Adrenal gland (tissue), 12 donors: ENCODE results near the gene LCE1E. TPM values are rescaled to one million over a fixed set of nuclear protein-coding genes. Genes with fewer than 3 reads are reported as not detected.

Experiments used
- DNase-seq, 7 donors: peaks; one replicate each; pipeline ENCODE4 v3.0.0-alpha.2; 2019 to 2020
- H3K27ac ChIP-seq, 5 donors: fragments of 200-600 bp; sonication (generic) in 4 of 5; 1 replicate in 3 of 5; 2 replicates in 2 of 5; pipeline versions ENCODE4 v1.5.1 to v1.8.0; 2016 to 2020; ENCODE audit warnings: mild to moderate bottlenecking in 1 of 5
- H3K27me3 ChIP-seq: fragments of 200-600 bp; 2 replicates; pipeline ENCODE4 v1.8.0; 2021
- H3K36me3 ChIP-seq, 2 donors: fragments of 200-600 bp; replicated peaks in 1 of 2; 1 replicate in 1 of 2; 2 replicates in 1 of 2; pipeline versions ENCODE4 v1.5.1 to v1.8.0; 2018 to 2022
- H3K4me1 ChIP-seq, 2 donors: fragments of 200-600 bp; replicated peaks in 1 of 2; 1 replicate in 1 of 2; 2 replicates in 1 of 2; pipeline versions ENCODE4 v1.5.1 to v1.8.0; 2018 to 2021
- H3K4me3 ChIP-seq, 4 donors: fragments of 200-600 bp; sonication (generic) in 3 of 4; one replicate each; pipeline ENCODE4 v1.5.1; 2016 to 2018
- H3K9me3 ChIP-seq, 3 donors: fragments of 200-600 bp; sonication (generic) in 1 of 3; replicated peaks in 1 of 3; 1 replicate in 2 of 3; 2 replicates in 1 of 3; pipeline versions ENCODE4 v1.5.1 to v1.8.0; 2016 to 2021
- POLR2A ChIP-seq, 2 donors: fragments of 450-650 bp; IDR thresholded peaks; one replicate each; pipeline ENCODE4 v1.6.1; 2017; ENCODE audit warnings: antibody characterized with exemption in 2 of 2, mild to moderate bottlenecking in 2 of 2, moderate library complexity in 1 of 2
- WGBS, 4 donors: extraction: QIAGEN DNeasy Blood & Tissue Kit in 2 of 4; methylation state at CpG; one replicate each; pipeline versions ENCODE4 v1.1.5 to v1.1.7; 2013 to 2017; 5-methylcytosine and 5-hydroxymethylcytosine counted together
- intact Hi-C, 2 donors: fragments of 100-400 bp; cut with DNase I; formaldehyde crosslinking; loops; one replicate each; pipeline versions ENCODE4 v1.14.1 to v1.15.0; 2022 to 2023
- polyA plus RNA-seq, 3 donors: library from polyadenylated mRNA; stranded (reverse); fragments of 200-250 nt in 2 of 3; fragments of 350-450 nt in 1 of 3; fragmentation: Illumina TruSeq in 1 of 3; extraction: RNeasy Lipid Tissue Mini Kit (QIAGEN cat#74804) in 1 of 3; gene quantifications; one replicate each; pipeline ENCODE4 v1.2.3, GENCODE V29; 2013 to 2014
- total RNA-seq, 9 donors: library from RNA; depleted of rRNA in 4 of 9; stranded (reverse); fragments of >200 nt in 4 of 9; fragments of 120-200 nt in 1 of 9; fragmentation: NEBNext Ultra II Directional in 1 of 9; extraction: Animal tissue kit (Norgen Biotek cat#: 25700) in 1 of 9; gene quantifications; one replicate each; pipeline versions ENCODE4 v1.1.0 to v1.2.4, GENCODE V29; 2013 to 2023
- TF ChIP-seq, protein P1 (sequence below), 6 experiments: fragments of 450-650 bp in 4 of 6; fragments of 200-600 bp in 2 of 6; sonication (generic) in 1 of 6; IDR thresholded peaks; 1 replicate in 5 of 6; 2 replicates in 1 of 6; pipeline versions ENCODE4 v1.5.1 to v1.8.0; 2016 to 2021; ENCODE audit warnings: antibody characterized with exemption in 6 of 6, mild to moderate bottlenecking in 2 of 6, moderate library complexity in 1 of 6
- donor health status: healthy with polysubstance abuse.
- donor health status: Bipolar disorder and iron deficiency.
- donor health status: DM: yes; HTN: yes; CAD: no.
- donor health status: DM: no; HTN: no; CAD: no.
- donor health status: DM: no; HTN: no; CAD: no.
- donor health status: DM: yes; HTN: yes; CAD: no.

LCE1E gene
- total and polyA plus RNA-seq, 12 donors, result not detected

DNA sequence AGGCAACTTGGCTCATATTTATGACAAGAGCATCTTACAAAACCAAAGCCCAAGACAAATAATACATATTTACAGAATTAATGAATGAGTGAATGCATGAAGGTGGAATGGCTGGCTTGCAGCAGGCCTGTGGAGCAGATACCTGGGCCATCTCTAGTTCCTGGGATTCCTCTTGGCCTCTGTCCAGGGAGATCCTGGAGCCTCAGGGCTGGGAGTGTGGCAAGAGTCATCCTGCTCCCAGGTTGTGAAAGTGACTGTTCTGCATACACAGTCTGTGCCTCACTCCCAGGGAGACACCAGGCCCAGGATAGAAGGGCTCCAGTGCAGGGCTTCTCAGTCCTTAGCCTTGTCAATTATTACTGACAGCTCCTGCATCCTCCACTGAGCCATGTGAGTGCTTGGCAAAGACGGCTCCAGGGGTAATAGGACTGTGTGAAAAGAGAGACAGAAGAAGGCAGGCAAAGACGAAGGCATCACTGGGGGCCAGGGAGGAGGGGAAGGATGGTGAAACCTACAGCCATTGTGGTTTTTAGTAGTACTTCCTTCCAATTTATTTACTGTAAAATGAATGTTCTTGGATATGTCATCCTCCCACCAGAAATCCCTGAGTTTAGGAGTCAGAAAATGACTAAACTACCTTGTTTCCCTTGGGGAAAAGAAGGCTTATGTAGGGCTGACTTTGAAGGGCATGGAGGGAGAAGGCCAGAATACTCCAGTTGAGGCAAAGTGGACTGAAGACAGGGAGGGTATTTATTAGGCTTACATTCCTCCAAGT is 42.5 kb upstream of the LCE1E start:
- TF ChIP-seq POLR2A (IDR thresholded peaks at IDR 0.05), result no peak
- TF ChIP-seq, protein P1, sequence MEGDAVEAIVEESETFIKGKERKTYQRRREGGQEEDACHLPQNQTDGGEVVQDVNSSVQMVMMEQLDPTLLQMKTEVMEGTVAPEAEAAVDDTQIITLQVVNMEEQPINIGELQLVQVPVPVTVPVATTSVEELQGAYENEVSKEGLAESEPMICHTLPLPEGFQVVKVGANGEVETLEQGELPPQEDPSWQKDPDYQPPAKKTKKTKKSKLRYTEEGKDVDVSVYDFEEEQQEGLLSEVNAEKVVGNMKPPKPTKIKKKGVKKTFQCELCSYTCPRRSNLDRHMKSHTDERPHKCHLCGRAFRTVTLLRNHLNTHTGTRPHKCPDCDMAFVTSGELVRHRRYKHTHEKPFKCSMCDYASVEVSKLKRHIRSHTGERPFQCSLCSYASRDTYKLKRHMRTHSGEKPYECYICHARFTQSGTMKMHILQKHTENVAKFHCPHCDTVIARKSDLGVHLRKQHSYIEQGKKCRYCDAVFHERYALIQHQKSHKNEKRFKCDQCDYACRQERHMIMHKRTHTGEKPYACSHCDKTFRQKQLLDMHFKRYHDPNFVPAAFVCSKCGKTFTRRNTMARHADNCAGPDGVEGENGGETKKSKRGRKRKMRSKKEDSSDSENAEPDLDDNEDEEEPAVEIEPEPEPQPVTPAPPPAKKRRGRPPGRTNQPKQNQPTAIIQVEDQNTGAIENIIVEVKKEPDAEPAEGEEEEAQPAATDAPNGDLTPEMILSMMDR (IDR thresholded peaks at IDR 0.05), result no peak

DNA sequence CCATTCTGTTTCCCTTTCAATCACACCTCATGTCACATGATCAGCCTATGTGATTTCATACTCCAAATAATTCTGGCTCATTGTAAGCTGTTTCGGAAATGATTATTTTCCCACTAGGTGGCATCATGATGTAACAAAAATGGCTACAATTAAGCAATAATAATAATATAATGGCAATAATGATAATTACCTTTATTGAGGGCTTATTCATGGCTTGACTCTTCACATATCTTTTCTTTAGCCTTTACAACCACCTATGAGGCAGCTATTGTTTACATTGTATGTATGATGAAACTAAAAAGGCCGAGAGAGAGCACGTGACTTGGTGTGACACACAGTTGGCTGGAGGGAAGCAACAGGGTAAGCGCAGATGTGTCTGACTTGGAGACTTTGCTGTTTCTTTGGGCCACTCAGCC is 40.8 kb upstream of the LCE1E start:
- DNase-seq, result no peak
- Histone ChIP-seq H3K4me1 (no peaks in the 10 kb centered on the region), H3K27me3 (peaks cover 3% of the 10 kb centered on the region), H3K36me3 (no peaks in the 10 kb centered on the region), H3K9me3 (no peaks in the 10 kb centered on the region), H3K4me3 (no peak overlapping the region), H3K27ac (no peak overlapping the region)
- intact Hi-C loops, result no loop called here
- TF ChIP-seq POLR2A (IDR thresholded peaks at IDR 0.05), result no peak
- TF ChIP-seq, protein P1 (IDR thresholded peaks at IDR 0.05), result no peak
- WGBS, 4 donors, result 65 to 83% (median 74%) methylated on average over 4 of the region's 4 CpGs

More for the DNA sequence above, 42.5 kb upstream of the LCE1E start:
- no peak overlapping the region for H3K4me3 ChIP-seq
- no peaks in the 10 kb centered on the region for H3K27me3 ChIP-seq
- no peaks in the 10 kb centered on the region for H3K9me3 ChIP-seq
- intact Hi-C loops, result no loop called here
- WGBS, 4 donors, result 51 to 87% (median 66%) methylated on average over 2 of the region's 2 CpGs
- H3K36me3 ChIP-seq, result no peaks in the 10 kb centered on the region
- H3K27ac ChIP-seq, result no peak overlapping the region
- DNase-seq, result no peak
- H3K4me1 ChIP-seq, result no peaks in the 10 kb centered on the region

DNA sequence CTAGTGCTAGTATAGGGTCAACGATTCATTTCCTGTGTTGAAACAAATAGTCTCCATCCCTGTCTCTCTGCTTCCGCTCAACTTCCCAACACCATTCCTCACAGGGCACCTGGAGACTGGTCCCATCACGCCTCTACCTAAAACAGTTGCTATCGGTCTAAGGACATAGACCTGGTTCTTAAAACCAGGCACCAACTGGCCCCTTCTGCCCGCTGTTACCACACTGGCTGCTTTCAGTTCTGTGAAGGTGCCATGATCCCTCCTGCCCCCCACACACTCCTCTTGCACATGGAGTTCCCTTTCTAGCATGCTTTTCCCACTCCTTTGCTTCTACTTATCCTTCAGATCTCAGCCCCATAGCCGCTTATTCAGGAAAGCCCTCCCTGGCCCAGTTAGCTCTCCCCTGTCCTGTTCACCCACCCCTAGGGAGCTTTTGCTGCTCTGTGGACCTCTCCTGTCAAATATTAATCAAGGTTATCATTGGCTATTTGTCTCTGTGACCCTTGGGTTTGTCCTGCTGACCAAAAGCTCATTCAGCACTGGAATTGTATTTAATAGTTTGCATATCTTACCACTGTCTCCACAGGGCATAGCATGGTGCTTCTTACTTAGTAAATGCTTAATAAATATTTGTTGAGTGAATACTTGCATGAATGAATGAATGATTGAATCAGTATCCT is 40.2 kb upstream of the LCE1E start:
- peaks cover 3% of the 10 kb centered on the region for H3K27me3 ChIP-seq
- DNase-seq, result no peak

DNA sequence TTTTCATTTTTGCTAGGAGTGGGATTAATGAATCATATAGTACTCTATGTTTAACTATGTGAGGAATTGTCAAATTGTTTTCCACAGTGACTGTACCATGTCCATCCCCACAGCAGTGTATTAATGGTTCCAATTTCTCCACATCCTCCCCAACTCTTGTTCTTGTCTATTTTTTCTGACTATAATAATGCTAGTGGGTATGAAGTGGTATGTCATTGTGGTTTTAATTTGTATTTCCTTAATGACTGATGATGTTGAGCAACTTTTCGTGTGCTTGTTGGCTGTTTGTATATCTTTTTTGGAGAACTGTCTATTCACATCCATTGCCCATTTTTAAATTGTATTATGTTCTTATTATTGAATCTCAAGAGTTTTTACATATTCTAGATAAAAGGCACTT is 38.2 kb upstream of the LCE1E start:
- TF ChIP-seq, protein P1 (IDR thresholded peaks at IDR 0.05), result no peak
- no peak for TF ChIP-seq POLR2A (IDR thresholded peaks at IDR 0.05)
- Histone ChIP-seq H3K27ac (no peak overlapping the region), H3K27me3 (peaks cover 3% of the 10 kb centered on the region), H3K9me3 (no peaks in the 10 kb centered on the region), H3K4me3 (no peak overlapping the region), H3K36me3 (no peaks in the 10 kb centered on the region), H3K4me1 (no peaks in the 10 kb centered on the region)
- DNase-seq, result no peak
- intact Hi-C loops, result no loop called here
- 24 to 36% (median 31%) methylated on average over 1 of the region's 1 CpG for WGBS, 4 donors

More for the DNA sequence above, 40.2 kb upstream of the LCE1E start:
- Histone ChIP-seq H3K9me3 (no peaks in the 10 kb centered on the region), H3K36me3 (no peaks in the 10 kb centered on the region), H3K4me3 (no peak overlapping the region), H3K4me1 (no peaks in the 10 kb centered on the region), H3K27ac (no peak overlapping the region)
- WGBS, 4 donors, result 75 to 84% (median 78%) methylated on average over 6 of the region's 6 CpGs
- TF ChIP-seq, protein P1 (IDR thresholded peaks at IDR 0.05), result no peak
- no peak for TF ChIP-seq POLR2A (IDR thresholded peaks at IDR 0.05)
- intact Hi-C loops, result no loop called here
